Mesendoderm (in vitro differentiated cells): ENCODE measurements around the gene TP73.

Experiments used
- DNase-seq: peaks from one replicate; pipeline ENCODE4 v3.0.0; 2013
- H2AK5ac ChIP-seq: 2 replicates; pipeline ENCODE4 v1.6.1; 2013; ENCODE audit warnings: low read length, inconsistent platforms
- H2BK120ac ChIP-seq: 2 replicates; pipeline ENCODE4 v1.6.1; 2013; ENCODE audit warnings: low read depth, mild to moderate bottlenecking, low read length, moderate library complexity, mixed read lengths
- H2BK15ac ChIP-seq: replicated peaks from 2 replicates; pipeline ENCODE4 v1.6.1; 2013; ENCODE audit warnings: low read depth, mild to moderate bottlenecking, moderate library complexity
- H2BK5ac ChIP-seq: 2 replicates; pipeline ENCODE4 v1.6.1; 2013; ENCODE audit warnings: low read length, inconsistent platforms
- H3K18ac ChIP-seq: 2 replicates; pipeline ENCODE4 v1.6.1; 2013; ENCODE audit warnings: mild to moderate bottlenecking, low read length, mixed read lengths
- H3K23ac ChIP-seq: one replicate; pipeline ENCODE4 v1.6.1; 2013; ENCODE audit warnings: low read length
- H3K27ac ChIP-seq: 2 replicates; pipeline ENCODE4 v1.5.1; 2013; ENCODE audit warnings: low read depth, mild to moderate bottlenecking, inconsistent platforms, low read length, moderate library complexity
- H3K27me3 ChIP-seq: 2 replicates; pipeline ENCODE4 v1.6.1; 2013; ENCODE audit warnings: low read length, control low read depth, mild to moderate bottlenecking, inconsistent platforms; ENCODE audit not compliant: insufficient read depth, poor library complexity
- H3K36me3 ChIP-seq: 2 replicates; pipeline ENCODE4 v1.6.1; 2013; ENCODE audit warnings: low read length, inconsistent platforms; ENCODE audit not compliant: control insufficient read depth, insufficient read depth
- H3K4ac ChIP-seq: one replicate; pipeline ENCODE4 v1.6.1; 2013; ENCODE audit warnings: low read depth, mild to moderate bottlenecking, low read length, moderate library complexity
- H3K4me1 ChIP-seq: 2 replicates; pipeline ENCODE4 v1.6.1; 2013; ENCODE audit warnings: low read depth, low read length, inconsistent platforms; ENCODE audit not compliant: control insufficient read depth
- H3K4me2 ChIP-seq: 2 replicates; pipeline ENCODE4 v1.6.1; 2013; ENCODE audit warnings: low read length
- H3K4me3 ChIP-seq: 2 replicates; pipeline ENCODE4 v1.5.1; 2013; ENCODE audit warnings: mild to moderate bottlenecking, low read length
- H3K56ac ChIP-seq: one replicate; pipeline ENCODE4 v1.6.1; 2013; ENCODE audit warnings: low read length
- H3K79me1 ChIP-seq: 2 replicates; pipeline ENCODE4 v1.6.1; 2013; ENCODE audit warnings: low read length, inconsistent platforms
- H3K79me2 ChIP-seq: 2 replicates; pipeline ENCODE4 v1.6.1; 2013; ENCODE audit warnings: mild to moderate bottlenecking, low read length; ENCODE audit not compliant: control insufficient read depth, insufficient read depth
- H3K9ac ChIP-seq: 2 replicates; pipeline ENCODE4 v1.6.1; 2013; ENCODE audit warnings: low read length, inconsistent platforms
- H4K5ac ChIP-seq: one replicate; pipeline ENCODE4 v1.6.1; 2013; ENCODE audit warnings: low read length
- H4K8ac ChIP-seq: one replicate; pipeline ENCODE4 v1.6.1; 2013; ENCODE audit warnings: low read depth, mild to moderate bottlenecking, control low read depth, low read length, moderate library complexity
- WGBS: extraction: QIAGEN DNeasy Blood & Tissue Kit; methylation state at CpG from one replicate; pipeline ENCODE4 v1.1.7; 2013; ENCODE audit warnings: low lambda C conversion rate, missing lambda C conversion rate; ENCODE audit not compliant: insufficient coverage; ENCODE audit errors: extremely low coverage; 5-methylcytosine and 5-hydroxymethylcytosine counted together

The TP73 gene

DNA sequence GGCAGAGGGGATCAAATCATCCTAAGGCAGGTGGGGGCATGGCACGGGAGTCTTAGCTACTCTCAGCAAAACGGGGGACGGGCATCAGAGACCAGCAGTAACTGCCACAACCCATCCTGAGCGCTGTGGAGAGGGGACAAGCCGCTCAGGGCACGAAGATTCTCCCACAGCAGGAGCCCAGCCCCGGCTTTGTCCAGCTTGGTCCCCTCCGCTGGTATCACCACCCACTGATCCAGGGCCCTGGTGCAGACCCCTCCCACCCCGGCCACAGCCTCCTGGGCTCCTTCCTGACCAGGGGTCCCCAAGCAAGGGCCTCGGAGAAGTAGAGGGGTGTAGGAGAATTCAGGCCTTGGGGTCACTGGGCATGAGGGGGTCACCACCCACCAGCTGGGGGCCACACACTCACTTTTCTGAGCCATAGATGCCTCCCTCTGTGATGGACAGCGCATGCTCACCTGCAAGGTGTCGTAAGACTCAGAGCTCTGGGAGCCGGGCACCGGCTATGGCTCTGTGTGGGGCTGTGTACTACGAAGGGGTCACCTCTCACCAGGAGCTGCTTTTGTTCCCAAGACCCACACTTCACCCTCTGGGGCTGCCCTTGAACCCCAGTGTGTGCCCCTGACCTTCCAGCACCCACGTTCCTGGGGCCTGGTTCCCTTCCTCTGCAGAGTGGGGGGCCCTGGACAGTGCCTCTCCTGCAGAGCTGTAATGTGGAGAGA, 117.9 kb downstream of the TP73 start:
- DNase-seq: no peak
- Histone ChIP-seq H3K23ac (no peak overlapping the region), H3K27ac (no peak overlapping the region), H3K4ac (no peak overlapping the region), H3K79me1 (no peaks in the 10 kb centered on the region), H3K4me3 (no peak overlapping the region), H3K4me2 (no peak overlapping the region), H3K9ac (no peak overlapping the region), H2BK120ac (no peak overlapping the region), H3K36me3 (no peaks in the 10 kb centered on the region), H4K5ac (no peak overlapping the region), H2BK5ac (no peak overlapping the region), H2AK5ac (no peak overlapping the region), H3K4me1 (no peaks in the 10 kb centered on the region), H3K56ac (no peak overlapping the region), H2BK15ac (no peak overlapping the region), H3K79me2 (no peaks in the 10 kb centered on the region), H3K27me3 (no peaks in the 10 kb centered on the region), H4K8ac (no peak overlapping the region), H3K18ac (no peak overlapping the region)
- no CpG with 5 or more reads among the region's 16 CpGs for WGBS

DNA sequence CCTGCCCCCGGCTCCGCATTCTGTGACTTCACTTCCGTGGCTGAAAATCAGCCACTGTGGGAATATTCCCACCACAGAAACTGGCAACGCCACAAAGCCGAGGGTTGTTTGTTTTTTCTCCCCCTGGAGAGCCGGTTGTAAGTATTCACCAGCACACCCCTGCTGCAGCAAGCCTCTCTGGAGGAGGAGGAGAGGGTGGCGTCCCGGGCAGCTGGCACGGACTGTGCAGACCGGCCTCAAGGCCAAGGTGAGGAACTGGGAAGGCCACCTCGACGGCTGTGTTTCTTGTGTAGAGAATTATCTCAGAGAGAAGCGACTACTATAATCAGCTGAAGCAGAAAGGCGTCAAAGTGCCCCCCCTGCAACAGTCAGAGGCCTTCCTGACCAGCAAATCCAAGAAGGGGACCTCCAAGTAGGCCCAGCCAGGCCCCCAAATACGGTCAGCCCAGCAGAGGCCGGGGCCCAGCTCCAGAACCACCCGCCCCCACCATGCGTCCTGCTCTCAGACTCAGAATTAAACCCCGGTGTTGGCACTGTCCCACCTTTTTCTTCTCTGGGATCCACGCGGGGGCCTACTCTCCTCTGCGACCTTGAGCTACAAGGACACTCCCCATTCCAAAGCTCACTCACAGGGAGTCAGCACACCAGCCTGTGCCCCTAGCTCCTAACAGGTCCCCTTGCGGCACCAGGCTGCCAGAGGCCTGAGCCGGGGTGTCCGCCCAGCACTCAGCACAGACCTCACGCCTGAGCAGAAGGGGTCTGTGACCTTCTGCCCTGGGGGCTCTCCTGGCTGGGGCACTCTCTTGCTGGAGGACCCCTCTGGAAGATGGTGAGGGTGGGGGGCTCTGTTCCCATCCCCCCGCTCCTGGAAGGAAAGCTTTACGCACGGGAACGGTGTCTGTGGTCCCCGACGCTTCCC, 119.1 kb downstream of the TP73 start:
- peak overlapping the region; percentile 69 for H3K56ac ChIP-seq
- no peak overlapping the region for H3K4me3 ChIP-seq
- no peak overlapping the region for H4K5ac ChIP-seq
- no peaks in the 10 kb centered on the region for H3K36me3 ChIP-seq
- H4K8ac ChIP-seq: no peak overlapping the region
- H2BK5ac ChIP-seq: no peak overlapping the region
- no peak overlapping the region for H2AK5ac ChIP-seq
- no peak overlapping the region for H3K27ac ChIP-seq
- H3K79me2 ChIP-seq: no peaks in the 10 kb centered on the region
- H3K4me1 ChIP-seq: no peaks in the 10 kb centered on the region
- no peak overlapping the region for H3K4ac ChIP-seq
- peak overlapping the region; percentile 42 for H3K9ac ChIP-seq
- no peaks in the 10 kb centered on the region for H3K79me1 ChIP-seq
- no peak overlapping the region for H3K23ac ChIP-seq
- H3K18ac ChIP-seq: no peak overlapping the region
- H2BK15ac ChIP-seq: no peak overlapping the region
- peak; percentile 32 for DNase-seq
- no peaks in the 10 kb centered on the region for H3K27me3 ChIP-seq
- no peak overlapping the region for H2BK120ac ChIP-seq
- H3K4me2 ChIP-seq: peak overlapping the region; percentile 11
- WGBS: no CpG with 5 or more reads among the region's 32 CpGs

DNA sequence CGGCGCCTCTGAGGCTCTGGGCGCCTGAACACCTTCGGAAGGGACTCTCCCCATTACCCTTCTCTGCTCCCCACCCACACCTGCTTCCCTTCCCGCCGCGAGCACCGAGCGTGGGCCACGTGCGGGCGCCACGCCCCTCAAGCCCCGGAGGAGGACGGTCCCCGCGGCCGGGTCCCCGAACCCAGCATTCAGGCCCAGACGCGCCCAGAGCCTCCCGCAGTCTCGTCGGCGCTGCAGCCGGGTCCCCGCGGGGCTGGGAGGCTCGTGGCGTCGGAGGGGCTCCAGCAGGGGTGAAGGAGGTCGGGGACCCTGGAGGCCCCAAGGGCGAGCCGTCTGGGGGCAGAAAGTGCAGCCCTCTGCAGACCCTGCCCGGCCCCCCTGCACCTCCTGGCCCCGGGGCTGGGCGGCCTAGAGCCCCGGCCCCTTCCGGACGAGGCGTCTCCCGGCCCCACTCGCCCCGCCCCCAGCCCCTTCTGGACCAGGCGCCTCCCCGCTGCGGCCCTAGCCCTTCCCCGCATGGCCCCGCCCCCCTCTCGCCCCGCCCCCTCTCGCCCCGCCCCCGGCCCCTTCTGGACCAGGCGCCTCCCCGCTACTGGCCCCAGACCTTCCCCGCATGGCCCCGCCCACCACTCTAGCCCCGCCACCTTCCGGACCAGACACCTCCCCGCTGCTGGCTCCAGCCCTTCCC, 119.9 kb downstream of the TP73 start:
- H2BK5ac ChIP-seq: no peak overlapping the region
- H3K79me1 ChIP-seq: no peaks in the 10 kb centered on the region
- H3K4me3 ChIP-seq: peak overlapping the region; percentile 32
- no peak overlapping the region for H3K27ac ChIP-seq
- no CpG with 5 or more reads among the region's 61 CpGs for WGBS
- peak overlapping the region; percentile 35 for H3K18ac ChIP-seq
- no peak overlapping the region for H3K23ac ChIP-seq
- peak; percentile 94 for DNase-seq
- no peak overlapping the region for H4K5ac ChIP-seq
- H3K79me2 ChIP-seq: no peaks in the 10 kb centered on the region
- H3K36me3 ChIP-seq: no peaks in the 10 kb centered on the region
- H2BK120ac ChIP-seq: no peak overlapping the region
- no peaks in the 10 kb centered on the region for H3K4me1 ChIP-seq
- H3K9ac ChIP-seq: peak overlapping the region; percentile 42
- no peaks in the 10 kb centered on the region for H3K27me3 ChIP-seq
- H3K56ac ChIP-seq: peak overlapping the region; percentile 69
- peak overlapping the region; percentile 11 for H3K4me2 ChIP-seq
- no peak overlapping the region for H4K8ac ChIP-seq
- no peak overlapping the region for H2BK15ac ChIP-seq
- H3K4ac ChIP-seq: peak overlapping the region; percentile 83
- H2AK5ac ChIP-seq: no peak overlapping the region

DNA sequence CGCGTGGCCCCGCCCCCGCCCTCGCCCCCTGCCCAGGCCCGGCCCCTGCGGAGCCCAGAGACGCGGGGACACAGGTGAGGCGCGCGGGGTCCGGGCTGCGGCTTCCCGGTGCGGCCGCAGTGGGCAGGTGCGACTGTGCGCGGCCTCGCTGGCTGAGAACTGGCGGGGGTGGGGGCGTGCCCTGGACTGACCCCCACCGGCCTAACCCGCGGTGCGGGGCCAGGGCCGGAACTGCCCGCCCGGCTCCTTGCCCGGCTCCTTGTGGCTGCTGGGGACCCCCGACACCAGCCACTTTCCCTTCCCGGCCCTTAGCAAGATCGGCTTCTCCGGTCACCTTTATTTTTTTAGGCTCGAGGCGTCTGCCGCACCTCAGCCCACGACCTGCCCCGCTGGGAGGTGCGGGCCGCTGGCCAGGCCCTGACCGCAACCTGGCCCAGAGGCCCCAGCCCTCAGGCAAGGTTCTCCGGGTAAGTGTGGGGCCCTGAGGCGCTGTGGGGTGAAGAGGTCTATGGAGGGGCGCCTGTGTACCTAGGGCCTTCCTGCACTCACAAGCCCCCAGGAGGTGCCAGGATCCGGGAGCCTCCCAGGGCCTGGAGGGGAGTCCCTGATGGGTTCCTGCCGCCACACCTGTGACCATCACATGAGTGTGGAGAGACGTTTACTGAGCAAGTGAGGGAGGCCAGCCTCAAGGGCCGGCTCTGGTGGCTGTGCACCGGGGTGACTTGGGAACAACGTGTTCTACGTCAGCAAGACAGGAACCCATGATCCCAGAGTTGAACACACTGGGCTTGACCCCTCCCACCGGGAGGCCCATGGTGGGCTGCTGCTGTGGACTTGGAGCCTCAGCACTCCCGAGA, 120.6 kb downstream of the TP73 start, which contains the start of gene SMIM1:
SMIM1 (plus strand) TSS at position 35 of the 857 bp plus-strand sequence. CDS start 2,625 bp downstream, outside the sequence.
- Histone ChIP-seq H4K5ac (no peak within 1 kb of the TSS), H4K8ac (no peak within 1 kb of the TSS), H3K27ac (no peak within 1 kb of the TSS), H3K4ac (peak within 1 kb of the TSS; percentile 83), H2BK120ac (no peak within 1 kb of the TSS), H2AK5ac (no peak within 1 kb of the TSS), H3K79me1 (no peaks in the 10 kb centered on the region), H3K4me1 (no peaks in the 10 kb centered on the region), H3K18ac (peak within 1 kb of the TSS; percentile 35), H3K4me2 (peak within 1 kb of the TSS; percentile 61), H3K4me3 (peak within 1 kb of the TSS; percentile 32), H2BK5ac (no peak within 1 kb of the TSS), H2BK15ac (no peak within 1 kb of the TSS), H3K36me3 (no peaks in the 10 kb centered on the region), H3K56ac (peak within 1 kb of the TSS; percentile 82), H3K23ac (no peak within 1 kb of the TSS), H3K27me3 (no peaks in the 10 kb centered on the region), H3K9ac (peak within 1 kb of the TSS; percentile 60), H3K79me2 (no peaks in the 10 kb centered on the region)
- no peak for DNase-seq
- no CpG with 5 or more reads among the region's 55 CpGs for WGBS

DNA sequence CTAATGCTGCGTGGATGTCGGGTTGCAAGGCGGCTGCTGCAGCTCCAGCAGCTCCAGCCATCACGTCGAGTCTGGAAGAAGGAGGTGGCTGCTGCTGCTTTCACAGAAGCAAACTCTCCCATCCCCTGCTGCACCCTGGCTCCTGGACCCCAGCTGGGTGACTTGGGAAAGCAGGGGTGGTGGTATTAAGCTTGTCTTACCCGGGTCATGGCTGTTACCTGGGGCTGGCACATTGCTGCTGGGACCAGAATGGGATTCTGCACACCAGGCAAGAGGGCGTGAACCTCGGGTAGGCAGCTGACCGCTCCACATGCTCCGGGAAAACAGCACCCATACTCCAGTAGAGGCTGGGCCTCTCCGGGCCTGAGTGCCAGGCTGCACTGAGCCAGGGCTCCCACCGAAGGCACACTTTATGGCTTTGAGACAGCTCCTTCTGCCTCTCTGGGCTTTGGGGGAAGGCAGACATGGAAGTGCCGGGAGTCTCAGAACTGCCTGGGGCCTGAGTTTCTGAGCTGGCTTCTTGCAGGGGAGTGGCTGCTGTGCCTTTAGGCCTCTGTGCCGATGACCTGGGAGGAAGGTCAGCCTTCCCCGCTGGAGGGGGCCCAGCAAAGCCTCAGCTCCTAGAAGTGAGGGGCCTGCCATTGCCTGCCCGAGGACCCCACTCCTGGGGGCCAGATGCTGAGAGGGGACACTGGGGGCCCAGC, 121.4 kb downstream of the TP73 start:
- H3K18ac ChIP-seq: no peak overlapping the region
- H3K4me2 ChIP-seq: no peak overlapping the region
- H4K5ac ChIP-seq: no peak overlapping the region
- H3K27me3 ChIP-seq: no peaks in the 10 kb centered on the region
- H2BK120ac ChIP-seq: no peak overlapping the region
- no peak overlapping the region for H2BK5ac ChIP-seq
- no peaks in the 10 kb centered on the region for H3K79me2 ChIP-seq
- H3K27ac ChIP-seq: no peak overlapping the region
- no peak overlapping the region for H3K4me3 ChIP-seq
- no peak overlapping the region for H3K9ac ChIP-seq
- no peak overlapping the region for H3K23ac ChIP-seq
- no peaks in the 10 kb centered on the region for H3K36me3 ChIP-seq
- H3K4me1 ChIP-seq: no peaks in the 10 kb centered on the region
- no peak for DNase-seq
- no peak overlapping the region for H3K56ac ChIP-seq
- WGBS: no CpG with 5 or more reads among the region's 16 CpGs
- no peak overlapping the region for H3K4ac ChIP-seq
- H2BK15ac ChIP-seq: no peak overlapping the region
- H4K8ac ChIP-seq: no peak overlapping the region
- no peak overlapping the region for H2AK5ac ChIP-seq
- no peaks in the 10 kb centered on the region for H3K79me1 ChIP-seq
